ENCODE results near the gene HOXC6. TPM values are rescaled to one million over a fixed set of nuclear protein-coding genes. Genes with fewer than 3 reads are reported as not detected.

The HOXC6 gene
- not detected for total RNA-seq
- long read RNA-seq = 0 reads

DNA sequence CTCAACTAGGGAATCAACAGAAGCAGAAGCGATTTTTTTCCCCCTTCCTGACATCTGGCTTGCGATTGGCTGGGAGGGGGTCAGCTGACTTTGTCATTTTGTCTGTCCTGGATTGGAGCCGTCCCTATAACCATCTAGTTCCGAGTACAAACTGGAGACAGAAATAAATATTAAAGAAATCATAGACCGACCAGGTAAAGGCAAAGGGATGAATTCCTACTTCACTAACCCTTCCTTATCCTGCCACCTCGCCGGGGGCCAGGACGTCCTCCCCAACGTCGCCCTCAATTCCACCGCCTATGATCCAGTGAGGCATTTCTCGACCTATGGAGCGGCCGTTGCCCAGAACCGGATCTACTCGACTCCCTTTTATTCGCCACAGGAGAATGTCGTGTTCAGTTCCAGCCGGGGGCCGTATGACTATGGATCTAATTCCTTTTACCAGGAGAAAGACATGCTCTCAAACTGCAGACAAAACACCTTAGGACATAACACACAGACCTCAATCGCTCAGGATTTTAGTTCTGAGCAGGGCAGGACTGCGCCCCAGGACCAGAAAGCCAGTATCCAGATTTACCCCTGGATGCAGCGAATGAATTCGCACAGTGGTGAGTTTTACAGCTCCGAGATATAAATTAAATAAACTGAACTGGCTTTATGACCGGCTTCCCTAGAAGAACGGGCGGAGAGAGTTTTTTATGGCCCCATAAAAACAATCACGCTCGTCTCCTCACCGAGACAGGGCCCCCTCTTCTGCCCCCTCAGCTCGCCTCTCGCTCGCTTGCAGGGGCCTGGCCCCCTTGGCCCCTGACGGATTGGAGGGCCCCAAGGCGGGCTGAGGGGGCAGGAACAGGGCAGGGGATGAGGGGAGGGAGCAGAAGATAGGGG, at the start of gene HOXC6:
TSS of gene HOXC6 (plus strand) at position 127 of the 888 bp plus-strand sequence. CDS start at position 209, 82 bp downstream.
- Histone ChIP-seq H3K27ac (replicated peaks) (no peak within 1 kb of the TSS), H3K9me3 (replicated peaks) (peaks cover 4% of the 10 kb centered on the region), H3K4me1 (peaks cover 27% of the 10 kb centered on the region), H3K27me3 (ENCODE audit: low read depth) (peaks cover 100% of the 10 kb centered on the region), H3K36me3 (no peaks in the 10 kb centered on the region), H3K4me3 (peak within 1 kb of the TSS; percentile 25)
- TF ChIP-seq, protein P1, sequence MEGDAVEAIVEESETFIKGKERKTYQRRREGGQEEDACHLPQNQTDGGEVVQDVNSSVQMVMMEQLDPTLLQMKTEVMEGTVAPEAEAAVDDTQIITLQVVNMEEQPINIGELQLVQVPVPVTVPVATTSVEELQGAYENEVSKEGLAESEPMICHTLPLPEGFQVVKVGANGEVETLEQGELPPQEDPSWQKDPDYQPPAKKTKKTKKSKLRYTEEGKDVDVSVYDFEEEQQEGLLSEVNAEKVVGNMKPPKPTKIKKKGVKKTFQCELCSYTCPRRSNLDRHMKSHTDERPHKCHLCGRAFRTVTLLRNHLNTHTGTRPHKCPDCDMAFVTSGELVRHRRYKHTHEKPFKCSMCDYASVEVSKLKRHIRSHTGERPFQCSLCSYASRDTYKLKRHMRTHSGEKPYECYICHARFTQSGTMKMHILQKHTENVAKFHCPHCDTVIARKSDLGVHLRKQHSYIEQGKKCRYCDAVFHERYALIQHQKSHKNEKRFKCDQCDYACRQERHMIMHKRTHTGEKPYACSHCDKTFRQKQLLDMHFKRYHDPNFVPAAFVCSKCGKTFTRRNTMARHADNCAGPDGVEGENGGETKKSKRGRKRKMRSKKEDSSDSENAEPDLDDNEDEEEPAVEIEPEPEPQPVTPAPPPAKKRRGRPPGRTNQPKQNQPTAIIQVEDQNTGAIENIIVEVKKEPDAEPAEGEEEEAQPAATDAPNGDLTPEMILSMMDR (IDR thresholded peaks at IDR 0.05; ENCODE audit: borderline replicate concordance) = no peak
- no peak for DNase-seq
- intact Hi-C loops (cut with micrococcal nuclease) = no loop called here

DNA sequence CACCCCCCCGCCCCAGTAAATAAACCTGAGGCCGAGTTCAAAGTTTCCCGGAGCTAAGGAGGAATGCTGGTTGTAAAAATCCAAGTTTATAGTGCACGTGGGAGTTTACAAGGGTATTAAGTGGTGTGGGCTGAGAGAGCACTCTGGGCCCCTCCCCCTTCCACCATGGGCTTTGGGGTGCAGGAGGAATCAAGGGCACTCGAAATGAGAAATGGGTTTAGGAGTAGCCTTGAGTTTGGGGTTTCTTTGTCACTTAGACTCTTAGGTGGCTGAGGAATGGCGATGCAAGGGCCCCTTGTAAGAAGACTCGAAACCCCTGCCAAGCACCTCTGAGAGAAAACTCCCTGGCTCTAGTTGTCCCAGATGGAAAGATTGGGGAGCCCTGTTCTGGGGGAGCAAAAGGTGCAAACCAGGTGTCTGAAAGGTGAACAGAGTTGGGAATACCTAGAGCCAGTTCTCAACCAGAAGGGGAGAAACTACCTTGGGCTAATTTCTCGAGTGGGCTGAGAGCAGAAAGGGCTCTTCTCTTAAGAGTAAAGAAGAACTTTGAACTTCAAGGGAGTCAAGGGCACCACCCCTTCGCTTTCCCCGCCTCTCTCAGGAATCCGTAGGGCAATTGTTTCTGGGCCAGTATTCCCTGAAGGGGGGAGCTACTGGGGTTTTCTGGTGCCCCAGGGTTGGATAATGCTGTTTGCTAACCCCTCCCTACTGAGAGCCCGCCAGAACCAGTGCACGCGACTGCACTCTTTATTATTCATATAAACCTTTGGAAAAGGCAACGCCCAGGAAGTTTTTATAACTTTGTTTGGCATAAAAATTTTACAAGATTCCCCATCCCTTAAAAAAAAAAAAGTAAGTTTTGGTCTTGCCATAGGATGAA, 49.5 kb upstream of the HOXC6 start:
- H3K27me3 ChIP-seq (ENCODE audit: low read depth) = peaks cover 100% of the 10 kb centered on the region
- TF ChIP-seq, protein P1 (IDR thresholded peaks at IDR 0.05; ENCODE audit: borderline replicate concordance) = no peak
- no peak for DNase-seq
- H3K27ac ChIP-seq (replicated peaks) = no peak overlapping the region
- intact Hi-C loops (cut with micrococcal nuclease) = no loop called here
- no peaks in the 10 kb centered on the region for H3K9me3 ChIP-seq (replicated peaks)
- H3K36me3 ChIP-seq = no peaks in the 10 kb centered on the region
- H3K4me3 ChIP-seq = no peak overlapping the region
- peaks cover 19% of the 10 kb centered on the region for H3K4me1 ChIP-seq

DNA sequence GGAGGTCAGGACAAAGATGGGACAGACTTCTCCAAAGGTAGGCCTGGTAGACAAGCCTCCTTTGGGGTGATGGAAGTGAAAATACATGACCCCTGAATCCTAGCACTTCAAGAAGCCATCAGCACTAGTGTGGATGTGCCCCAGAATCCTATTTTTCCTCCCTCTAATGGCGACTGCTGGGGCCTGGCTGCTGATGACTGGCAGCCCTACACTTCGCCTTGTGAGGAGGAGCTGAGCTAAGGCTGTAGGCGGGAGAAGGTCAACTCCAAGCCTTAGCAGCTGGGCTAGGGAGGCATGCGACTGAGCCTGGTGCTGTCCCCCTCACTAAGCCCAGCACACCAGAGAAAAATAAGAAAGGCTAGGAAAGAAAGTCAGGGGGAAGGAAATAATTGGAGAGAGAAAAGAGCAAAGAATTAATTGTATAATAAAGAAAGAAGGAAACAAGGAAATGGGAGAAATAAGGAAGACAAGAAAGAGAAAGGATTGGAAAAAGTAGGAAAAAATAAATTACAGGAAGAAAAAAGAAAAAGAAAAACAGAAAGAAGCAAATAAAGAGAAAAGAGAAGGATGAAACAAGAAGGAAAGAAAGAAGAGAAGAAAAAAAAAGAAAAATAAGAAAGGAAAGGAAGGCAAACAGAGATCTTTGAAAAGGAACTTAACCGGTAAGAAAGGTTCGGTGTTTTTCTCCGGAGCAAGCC, 48.0 kb upstream of the HOXC6 start:
- Histone ChIP-seq H3K27ac (replicated peaks) (no peak overlapping the region), H3K27me3 (ENCODE audit: low read depth) (peaks cover 100% of the 10 kb centered on the region), H3K4me3 (no peak overlapping the region), H3K36me3 (no peaks in the 10 kb centered on the region), H3K9me3 (replicated peaks) (no peaks in the 10 kb centered on the region), H3K4me1 (peaks cover 11% of the 10 kb centered on the region)
- intact Hi-C loops (cut with micrococcal nuclease) = no loop called here
- no peak for DNase-seq
- TF ChIP-seq, protein P1 (IDR thresholded peaks at IDR 0.05; ENCODE audit: borderline replicate concordance) = no peak

DNA sequence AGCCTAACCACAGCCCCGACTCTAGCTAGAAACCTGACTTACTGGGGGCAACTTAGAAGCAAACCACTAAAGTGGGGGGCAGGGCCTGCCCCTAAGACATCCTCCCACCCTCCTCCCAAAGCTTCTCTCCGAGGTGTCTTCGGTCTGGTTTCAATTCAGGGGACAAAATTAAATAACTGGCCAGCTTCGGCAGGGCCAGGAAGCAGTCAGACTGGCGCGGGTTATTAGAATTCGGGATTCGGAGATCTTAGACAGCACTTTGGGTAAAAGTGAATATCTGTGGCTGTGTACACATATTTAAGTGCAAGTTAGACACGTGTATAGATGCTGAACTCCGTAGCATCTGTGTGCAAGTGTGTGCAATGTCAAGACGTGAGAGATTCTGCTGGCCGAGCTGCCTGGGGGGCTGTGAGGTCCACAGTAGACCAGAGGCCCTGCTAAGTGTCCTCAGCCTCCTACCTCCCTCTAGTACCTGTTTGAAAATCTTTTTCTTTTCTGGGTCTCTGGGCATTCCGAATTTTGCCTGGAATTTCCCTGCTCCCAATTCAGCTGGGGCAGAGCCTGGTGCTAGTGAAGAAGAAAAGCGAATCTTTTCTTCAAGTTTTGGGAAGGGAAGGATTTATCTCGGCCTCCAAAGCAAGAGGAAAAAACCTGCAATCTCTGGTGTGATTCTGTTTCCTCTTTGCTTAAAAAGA, 47.3 kb upstream of the HOXC6 start:
- intact Hi-C loops (cut with micrococcal nuclease) = no loop called here
- no peak for DNase-seq
- H3K27me3 ChIP-seq (ENCODE audit: low read depth) = peaks cover 100% of the 10 kb centered on the region
- H3K4me1 ChIP-seq = peaks cover 12% of the 10 kb centered on the region
- H3K9me3 ChIP-seq (replicated peaks) = no peaks in the 10 kb centered on the region
- TF ChIP-seq, protein P1 (IDR thresholded peaks at IDR 0.05; ENCODE audit: borderline replicate concordance) = no peak
- no peak overlapping the region for H3K27ac ChIP-seq (replicated peaks)
- no peaks in the 10 kb centered on the region for H3K36me3 ChIP-seq
- no peak overlapping the region for H3K4me3 ChIP-seq

All from left ventricle myocardium inferior (tissue), 1 donor.